WERI-Rb-1 (cell line): ENCODE data around the gene ARHGAP24.

Experiments
- DNase-seq: peaks from one replicate; pipeline ENCODE4 v3.0.0-alpha.2; 2020
- H3K27ac ChIP-seq: fragments of 250-450 bp; sonication (Bioruptor Pico); 2 replicates; pipeline ENCODE4 v1.5.1; 2020; ENCODE audit warnings: mild to moderate bottlenecking, moderate library complexity
- H3K27me3 ChIP-seq: fragments of 250-450 bp; sonication (Bioruptor Pico); 2 replicates; pipeline ENCODE4 v1.5.1; 2021; ENCODE audit warnings: mild to moderate bottlenecking, low read depth, moderate library complexity; ENCODE audit not compliant: insufficient read depth, severe bottlenecking
- H3K36me3 ChIP-seq: fragments of 250-450 bp; sonication (Bioruptor Pico); 2 replicates; pipeline ENCODE4 v1.5.1; 2020; ENCODE audit warnings: mild to moderate bottlenecking, moderate library complexity
- H3K4me3 ChIP-seq: 2 replicates; pipeline ENCODE4 v1.5.1; 2011; ENCODE audit warnings: low read depth, mild to moderate bottlenecking, control low read depth, low read length
- H3K9me3 ChIP-seq: fragments of 250-450 bp; sonication (Bioruptor Pico); 2 replicates; pipeline ENCODE4 v1.5.1; 2021; ENCODE audit warnings: mild to moderate bottlenecking, moderate library complexity; ENCODE audit not compliant: severe bottlenecking
- TF ChIP-seq, protein P1 (sequence below): IDR thresholded peaks from 2 replicates; pipeline ENCODE4 v1.5.1; 2011; ENCODE audit warnings: low read depth, mild to moderate bottlenecking, control low read depth, inconsistent platforms, low read length

ARHGAP24 gene

GRCh38 chr4:85587952-85588351, 113.0 kb downstream of the ARHGAP24 start:
- Histone ChIP-seq H3K4me3 (no peak overlapping the region), H3K9me3 (no peaks in the 10 kb centered on the region), H3K27me3 (no peaks in the 10 kb centered on the region), H3K36me3 (no peaks in the 10 kb centered on the region), H3K27ac (no peak overlapping the region)
- DNase-seq = no peak
- TF ChIP-seq, protein P1, sequence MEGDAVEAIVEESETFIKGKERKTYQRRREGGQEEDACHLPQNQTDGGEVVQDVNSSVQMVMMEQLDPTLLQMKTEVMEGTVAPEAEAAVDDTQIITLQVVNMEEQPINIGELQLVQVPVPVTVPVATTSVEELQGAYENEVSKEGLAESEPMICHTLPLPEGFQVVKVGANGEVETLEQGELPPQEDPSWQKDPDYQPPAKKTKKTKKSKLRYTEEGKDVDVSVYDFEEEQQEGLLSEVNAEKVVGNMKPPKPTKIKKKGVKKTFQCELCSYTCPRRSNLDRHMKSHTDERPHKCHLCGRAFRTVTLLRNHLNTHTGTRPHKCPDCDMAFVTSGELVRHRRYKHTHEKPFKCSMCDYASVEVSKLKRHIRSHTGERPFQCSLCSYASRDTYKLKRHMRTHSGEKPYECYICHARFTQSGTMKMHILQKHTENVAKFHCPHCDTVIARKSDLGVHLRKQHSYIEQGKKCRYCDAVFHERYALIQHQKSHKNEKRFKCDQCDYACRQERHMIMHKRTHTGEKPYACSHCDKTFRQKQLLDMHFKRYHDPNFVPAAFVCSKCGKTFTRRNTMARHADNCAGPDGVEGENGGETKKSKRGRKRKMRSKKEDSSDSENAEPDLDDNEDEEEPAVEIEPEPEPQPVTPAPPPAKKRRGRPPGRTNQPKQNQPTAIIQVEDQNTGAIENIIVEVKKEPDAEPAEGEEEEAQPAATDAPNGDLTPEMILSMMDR = no peak

DNA sequence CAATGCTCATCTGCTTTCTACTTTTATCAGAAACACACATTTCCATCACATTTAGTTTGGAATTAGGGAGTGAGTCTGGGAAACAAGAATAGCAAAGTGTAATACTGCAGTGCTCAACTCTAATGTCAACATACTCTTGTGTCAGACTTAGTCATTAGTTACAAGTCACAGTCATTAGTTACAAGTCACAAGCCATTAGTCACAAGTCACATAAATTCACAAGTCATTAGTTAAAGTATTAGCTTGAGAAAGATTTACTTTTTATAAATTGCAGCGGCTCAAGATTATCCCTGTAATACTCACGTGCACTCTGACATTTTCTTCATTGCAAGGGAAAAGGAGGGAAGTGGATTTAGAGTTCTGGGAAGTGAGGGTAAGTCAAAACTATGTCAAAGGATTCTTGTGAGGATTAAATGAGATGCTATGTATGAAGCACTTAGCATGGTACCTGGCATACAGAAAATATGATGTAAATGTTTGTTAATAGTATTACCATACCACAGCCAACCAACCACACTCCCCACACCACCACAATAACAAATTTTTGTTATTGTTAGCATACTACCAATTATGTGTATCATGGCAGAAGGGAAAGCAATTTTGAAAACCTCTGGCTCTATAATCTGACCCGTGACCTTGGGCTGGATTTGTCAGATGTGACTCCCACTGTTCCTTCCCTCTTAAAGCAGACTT, 116.6 kb downstream of the ARHGAP24 start:
- Histone ChIP-seq H3K36me3 (no peaks in the 10 kb centered on the region), H3K4me3 (no peak overlapping the region), H3K27me3 (no peaks in the 10 kb centered on the region), H3K9me3 (no peaks in the 10 kb centered on the region), H3K27ac (no peak overlapping the region)
- DNase-seq = no peak
- TF ChIP-seq, protein P1 = no peak

DNA sequence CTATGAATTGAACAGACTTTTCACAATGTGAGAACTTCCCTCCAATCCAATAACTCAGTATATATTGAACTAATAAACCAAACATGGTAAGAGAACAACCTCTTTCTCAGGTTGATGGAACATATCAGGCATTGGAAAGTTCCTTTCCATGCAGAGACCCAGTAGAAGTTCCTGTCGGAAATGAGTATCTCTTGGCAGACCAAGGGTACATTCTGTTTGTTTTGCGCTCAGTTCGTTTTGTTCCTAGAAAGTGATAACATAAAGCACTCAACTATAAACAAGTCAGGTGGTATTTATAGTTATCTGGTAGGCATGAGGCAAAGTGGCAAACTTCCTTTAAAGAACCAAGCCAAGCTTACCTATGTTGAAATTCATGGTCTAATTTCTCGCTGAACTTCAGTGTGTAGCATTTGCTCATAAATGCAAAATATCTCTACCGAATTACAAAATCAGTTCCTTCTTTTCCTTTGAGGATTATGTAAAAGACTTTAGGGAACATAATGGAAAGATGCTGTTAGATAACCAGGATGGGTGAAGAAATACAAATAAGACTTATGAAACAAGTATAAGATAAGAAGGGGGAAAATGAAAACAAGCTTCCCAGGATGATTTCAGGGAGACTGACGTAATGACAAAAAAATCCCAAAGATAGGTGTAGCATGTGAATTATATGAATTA, 120.3 kb downstream of the ARHGAP24 start:
- no peaks in the 10 kb centered on the region for H3K9me3 ChIP-seq
- H3K27me3 ChIP-seq = no peaks in the 10 kb centered on the region
- H3K4me3 ChIP-seq = no peak overlapping the region
- no peaks in the 10 kb centered on the region for H3K36me3 ChIP-seq
- H3K27ac ChIP-seq = no peak overlapping the region
- no peak for DNase-seq
- TF ChIP-seq, protein P1 = no peak

- Histone ChIP-seq H3K27me3 (no peaks in the 10 kb centered on the region), H3K9me3 (no peaks in the 10 kb centered on the region), H3K4me3 (no peak overlapping the region), H3K27ac (no peak overlapping the region), H3K36me3 (no peaks in the 10 kb centered on the region)
- no peak for DNase-seq
- TF ChIP-seq, protein P1 = no peak
These were observed 121.0 kb downstream of the ARHGAP24 start for GRCh38 chr4:85595796-85596559.

DNA sequence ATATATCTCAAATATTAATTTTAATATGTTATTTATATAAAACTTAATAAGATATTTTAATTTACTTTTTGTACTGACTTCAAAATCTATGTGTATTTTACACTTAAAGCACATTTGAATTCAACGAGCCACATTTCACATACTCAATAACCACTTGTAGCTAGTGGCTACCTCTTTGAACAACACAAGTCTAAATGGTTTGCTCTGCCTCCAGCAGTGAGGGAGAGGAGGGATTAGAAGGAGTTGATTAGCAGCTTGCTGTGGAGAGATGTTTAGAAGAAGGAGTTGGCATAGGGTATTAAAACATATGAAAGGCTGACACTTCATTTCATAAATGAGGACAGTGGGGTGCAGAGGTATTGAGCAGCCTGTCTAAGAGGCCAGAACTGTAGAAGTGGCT, 124.0 kb downstream of the ARHGAP24 start:
- TF ChIP-seq, protein P1 = no peak
- Histone ChIP-seq H3K27me3 (no peaks in the 10 kb centered on the region), H3K9me3 (no peaks in the 10 kb centered on the region), H3K36me3 (no peaks in the 10 kb centered on the region), H3K4me3 (no peak overlapping the region), H3K27ac (no peak overlapping the region)
- no peak for DNase-seq
